VCaP (cell line): ENCODE results near the gene CTSK.

Experiments
- H3K27ac ChIP-seq: fragments of 450-650 bp; 2 replicates; pipeline ENCODE4 v1.5.1; 2017
- CTCF ChIP-seq: fragments of 450-650 bp; conservative IDR thresholded peaks from 2 replicates; pipeline ENCODE4 v1.5.1; 2017; ENCODE audit warnings: mild to moderate bottlenecking, moderate library complexity

CTSK gene

GRCh38 chr1:150810958-150811659 lies 3.0 kb upstream of the CTSK start:
- no peak for TF ChIP-seq CTCF
- peak overlapping the region; percentile 81 for H3K27ac ChIP-seq

- TF ChIP-seq CTCF = no peak
- peak overlapping the region; percentile 81; the same call in 1 of the 2 replicates for H3K27ac ChIP-seq
Measured at GRCh38 chr1:150809651-150810050, 1.6 kb upstream of the CTSK start.

- H3K27ac ChIP-seq = no peak overlapping the region
- TF ChIP-seq CTCF = no peak
Measured at GRCh38 chr1:150808846-150809245, 786 bp upstream of the CTSK start.

- no peak for TF ChIP-seq CTCF
Measured at GRCh38 chr1:150807249-150808023, 624 bp downstream of the CTSK start.

GRCh38 chr1:150805899-150806298 lies 2.2 kb downstream of the CTSK start:
- TF ChIP-seq CTCF = no peak
- no peak overlapping the region for H3K27ac ChIP-seq

More at GRCh38 chr1:150807249-150808023, 624 bp downstream of the CTSK start:
- H3K27ac ChIP-seq = no peak overlapping the region

- peak overlapping the region; percentile 22; the same call in 1 of the 2 replicates for H3K27ac ChIP-seq
- no peak for TF ChIP-seq CTCF
Measured at GRCh38 chr1:150804671-150805070, 3.4 kb downstream of the CTSK start.

GRCh38 chr1:150799089-150799488 lies 9.0 kb downstream of the CTSK start:
- no peak for TF ChIP-seq CTCF
- no peak overlapping the region for H3K27ac ChIP-seq
